Activated T-cell treated with anti-CD3 and anti-CD28 coated beads, Interleukin-2, amount 50 U/mL, for 24 hours (primary cell): ENCODE measurements around the gene SNX24.

Source experiments
- DNase-seq: peaks from one replicate; pipeline ENCODE4 v3.0.0-alpha.2; 2020
- H3K27ac Mint-ChIP-seq: 2 replicates; pipeline ENCODE4 v1.8.0; 2020; ENCODE audit warnings: mild to moderate bottlenecking, mixed read lengths
- H3K27me3 Mint-ChIP-seq: 2 replicates; pipeline ENCODE4 v1.8.0; 2020; ENCODE audit warnings: mixed read lengths
- H3K36me3 Mint-ChIP-seq: 2 replicates; pipeline ENCODE4 v1.8.0; 2020; ENCODE audit warnings: low read depth, mixed read lengths
- H3K4me1 Mint-ChIP-seq: 2 replicates; pipeline ENCODE4 v1.8.0; 2020; ENCODE audit warnings: low read depth, mixed read lengths
- H3K4me3 Mint-ChIP-seq: 2 replicates; pipeline ENCODE4 v1.8.0; 2020; ENCODE audit warnings: mild to moderate bottlenecking, moderate library complexity, mixed read lengths
- H3K9me3 Mint-ChIP-seq: 2 replicates; pipeline ENCODE4 v1.8.0; 2020; ENCODE audit warnings: mixed read lengths

The SNX24 gene, protein sequence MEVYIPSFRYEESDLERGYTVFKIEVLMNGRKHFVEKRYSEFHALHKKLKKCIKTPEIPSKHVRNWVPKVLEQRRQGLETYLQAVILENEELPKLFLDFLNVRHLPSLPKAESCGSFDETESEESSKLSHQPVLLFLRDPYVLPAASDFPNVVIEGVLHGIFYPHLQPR

DNA sequence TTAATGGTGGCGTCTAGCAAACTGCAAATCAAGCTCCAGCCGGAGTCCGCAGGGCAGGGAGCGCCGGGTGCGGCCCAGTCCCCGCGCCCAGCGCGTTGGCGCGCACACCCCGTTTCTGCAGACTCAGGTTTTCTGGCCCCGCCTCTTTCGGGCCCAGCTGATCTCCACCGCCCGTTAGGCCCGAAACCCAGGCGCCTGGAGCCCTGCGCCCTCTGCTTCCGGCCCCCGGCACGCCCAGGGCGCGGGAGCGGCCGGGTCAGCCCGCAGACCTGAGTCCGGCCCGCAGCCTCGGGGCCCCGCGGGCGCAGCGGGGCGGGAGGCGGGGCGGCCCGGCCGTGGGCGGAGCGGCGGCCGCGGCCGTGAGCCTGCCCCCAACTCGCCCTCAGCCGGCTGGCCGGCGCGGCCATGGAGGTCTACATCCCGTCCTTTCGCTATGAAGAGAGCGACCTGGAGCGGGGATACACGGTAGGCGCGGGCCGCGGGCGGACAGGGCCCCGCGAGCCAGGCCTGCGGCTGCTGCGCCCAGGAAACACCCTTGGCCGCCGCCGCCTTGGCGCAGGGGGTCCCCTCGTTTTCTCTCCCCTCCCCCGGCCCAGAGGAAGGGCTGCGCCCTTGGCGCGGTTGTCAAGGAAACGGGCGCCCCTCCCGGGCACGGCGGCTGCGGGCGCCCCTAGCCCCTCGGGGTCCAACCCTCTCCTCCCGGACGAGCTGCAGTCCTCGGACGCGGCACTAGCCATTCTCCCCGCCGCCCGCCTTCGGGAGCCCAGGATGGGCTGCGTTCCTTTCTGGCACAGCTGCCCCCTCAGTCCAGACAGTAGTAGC, at the start of gene SNX24:
SNX24 (plus strand) TSS at position 385 of the 822 bp plus-strand sequence; CDS start at position 406, 21 bp downstream.
- DNase-seq = peak; percentile 81
- H3K27ac Mint-ChIP-seq = peak within 1 kb of the TSS; percentile 76
- peaks cover 26% of the 10 kb centered on the region for H3K4me1 Mint-ChIP-seq
- H3K36me3 Mint-ChIP-seq = no peaks in the 10 kb centered on the region
- H3K4me3 Mint-ChIP-seq = peak within 1 kb of the TSS; percentile 80
- peaks cover 10% of the 10 kb centered on the region for H3K27me3 Mint-ChIP-seq
- no peaks in the 10 kb centered on the region for H3K9me3 Mint-ChIP-seq

GRCh38 chr5:122805481-122805880, 39.9 kb upstream of the SNX24 start:
- DNase-seq = no peak
- H3K4me3 Mint-ChIP-seq = no peak overlapping the region
- no peaks in the 10 kb centered on the region for H3K4me1 Mint-ChIP-seq
- H3K36me3 Mint-ChIP-seq = peaks cover 79% of the 10 kb centered on the region
- no peaks in the 10 kb centered on the region for H3K27me3 Mint-ChIP-seq
- H3K27ac Mint-ChIP-seq = no peak overlapping the region
- no peaks in the 10 kb centered on the region for H3K9me3 Mint-ChIP-seq

GRCh38 chr5:122810405-122810804, 35.0 kb upstream of the SNX24 start:
- Mint-ChIP-seq H3K4me3 (no peak overlapping the region), H3K27me3 (no peaks in the 10 kb centered on the region), H3K27ac (no peak overlapping the region), H3K9me3 (no peaks in the 10 kb centered on the region), H3K4me1 (no peaks in the 10 kb centered on the region), H3K36me3 (peaks cover 57% of the 10 kb centered on the region)
- DNase-seq = no peak

GRCh38 chr5:122815218-122815767, 30.1 kb upstream of the SNX24 start:
- no peaks in the 10 kb centered on the region for H3K4me1 Mint-ChIP-seq
- H3K27me3 Mint-ChIP-seq = no peaks in the 10 kb centered on the region
- no peak overlapping the region for H3K4me3 Mint-ChIP-seq
- DNase-seq = no peak
- peaks cover 46% of the 10 kb centered on the region for H3K36me3 Mint-ChIP-seq
- no peak overlapping the region for H3K27ac Mint-ChIP-seq
- no peaks in the 10 kb centered on the region for H3K9me3 Mint-ChIP-seq

- peaks cover 55% of the 10 kb centered on the region for H3K36me3 Mint-ChIP-seq
- H3K27me3 Mint-ChIP-seq = no peaks in the 10 kb centered on the region
- H3K9me3 Mint-ChIP-seq = no peaks in the 10 kb centered on the region
- H3K27ac Mint-ChIP-seq = no peak overlapping the region
- H3K4me1 Mint-ChIP-seq = no peaks in the 10 kb centered on the region
- no peak for DNase-seq
- H3K4me3 Mint-ChIP-seq = no peak overlapping the region
Observed at GRCh38 chr5:122816756-122817155, 28.7 kb upstream of the SNX24 start.

DNA sequence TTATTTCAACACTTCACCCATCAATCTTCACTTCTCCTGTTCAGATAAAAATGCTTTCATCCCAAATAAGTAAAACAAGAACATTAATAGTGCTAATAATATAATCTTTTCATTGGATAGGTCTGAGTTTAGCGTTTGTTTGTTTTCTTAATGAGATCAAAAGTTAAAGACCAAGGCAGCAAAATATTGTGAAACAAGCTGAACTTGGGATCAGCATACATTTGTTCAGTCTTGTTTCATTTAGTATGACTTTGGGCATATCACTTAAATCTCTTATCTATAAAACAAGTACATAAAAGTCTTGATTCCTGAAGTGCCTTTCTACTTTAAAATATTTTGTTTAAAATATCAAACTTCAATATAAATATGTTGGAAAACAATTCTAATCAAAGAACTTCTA, 13.4 kb upstream of the SNX24 start:
- no peaks in the 10 kb centered on the region for H3K9me3 Mint-ChIP-seq
- H3K27ac Mint-ChIP-seq = no peak overlapping the region
- peaks cover 21% of the 10 kb centered on the region for H3K36me3 Mint-ChIP-seq
- no peaks in the 10 kb centered on the region for H3K27me3 Mint-ChIP-seq
- no peak overlapping the region for H3K4me3 Mint-ChIP-seq
- H3K4me1 Mint-ChIP-seq = no peaks in the 10 kb centered on the region
- no peak for DNase-seq

DNA sequence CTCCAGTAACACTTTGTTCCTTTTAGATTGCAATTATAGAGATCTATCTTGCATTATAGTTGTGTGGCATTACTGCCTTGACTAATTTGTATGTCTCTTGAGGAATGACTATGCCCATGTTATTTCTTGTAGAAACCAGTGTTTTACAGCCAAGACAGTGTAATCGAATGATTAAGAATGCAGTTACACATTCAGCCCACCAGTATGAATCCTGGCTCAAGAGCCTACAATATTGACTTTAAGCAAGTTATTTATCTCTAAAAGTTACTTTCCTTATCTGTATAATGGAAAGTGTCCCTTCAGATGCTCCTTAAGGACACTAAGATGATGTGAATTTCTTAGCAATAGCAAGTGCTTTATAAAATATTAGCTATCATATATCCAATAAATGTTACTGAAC, 9.7 kb upstream of the SNX24 start:
- peaks cover 4% of the 10 kb centered on the region for H3K36me3 Mint-ChIP-seq
- no peak overlapping the region for H3K27ac Mint-ChIP-seq
- DNase-seq = no peak
- H3K9me3 Mint-ChIP-seq = no peaks in the 10 kb centered on the region
- H3K27me3 Mint-ChIP-seq = peaks cover 5% of the 10 kb centered on the region
- H3K4me3 Mint-ChIP-seq = no peak overlapping the region
- H3K4me1 Mint-ChIP-seq = no peaks in the 10 kb centered on the region

DNA sequence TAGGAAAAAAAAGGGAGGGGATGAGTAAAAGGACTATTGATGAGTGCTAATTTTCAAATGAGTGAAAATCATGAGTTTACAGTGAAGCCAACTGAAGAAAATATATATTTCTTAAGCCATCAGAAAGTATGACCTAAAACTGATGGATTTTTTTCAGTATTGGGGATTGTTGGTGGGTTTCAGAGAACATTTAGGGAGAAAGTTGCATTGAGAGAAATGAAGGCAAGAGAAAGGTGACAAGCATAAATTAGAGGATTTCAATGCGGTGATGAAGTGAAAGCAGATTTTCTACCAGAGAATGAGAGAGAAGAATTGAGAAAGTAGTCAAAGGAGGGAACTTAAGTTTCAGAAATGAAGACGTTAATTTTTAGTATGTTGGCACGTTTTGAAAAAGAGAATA, 8.5 kb upstream of the SNX24 start:
- Mint-ChIP-seq H3K4me3 (no peak overlapping the region), H3K36me3 (no peaks in the 10 kb centered on the region), H3K27me3 (peaks cover 6% of the 10 kb centered on the region), H3K9me3 (no peaks in the 10 kb centered on the region), H3K27ac (no peak overlapping the region), H3K4me1 (no peaks in the 10 kb centered on the region)
- no peak for DNase-seq

DNA sequence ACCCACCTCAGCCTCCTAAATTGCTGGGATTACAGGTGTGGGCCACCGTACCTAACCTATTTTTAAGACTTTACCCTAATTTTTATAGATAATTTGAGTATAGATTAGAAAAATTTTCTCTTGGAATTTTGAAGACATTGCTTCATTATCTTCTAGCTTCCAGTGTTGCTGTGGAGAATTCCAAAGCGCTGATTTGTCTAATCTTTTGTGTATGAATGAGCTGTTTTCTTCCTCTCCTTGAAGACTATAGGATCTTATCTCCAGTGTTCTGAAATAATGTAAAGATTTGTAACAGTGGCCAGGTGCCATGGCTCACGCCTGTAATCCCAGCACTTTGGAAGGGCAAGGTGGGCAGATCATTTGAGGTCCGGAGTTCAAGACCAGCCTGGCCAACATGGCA, 5.7 kb upstream of the SNX24 start:
- Mint-ChIP-seq H3K27ac (no peak overlapping the region), H3K4me3 (no peak overlapping the region), H3K36me3 (no peaks in the 10 kb centered on the region), H3K4me1 (peaks cover 9% of the 10 kb centered on the region), H3K27me3 (peaks cover 9% of the 10 kb centered on the region), H3K9me3 (no peaks in the 10 kb centered on the region)
- no peak for DNase-seq

- H3K4me1 Mint-ChIP-seq = peaks cover 22% of the 10 kb centered on the region
- no peaks in the 10 kb centered on the region for H3K36me3 Mint-ChIP-seq
Observed at GRCh38 chr5:122842016-122842580, 3.3 kb upstream of the SNX24 start.

GRCh38 chr5:122844136-122844909, 1.1 kb upstream of the SNX24 start:
- no peak for DNase-seq
- H3K4me3 Mint-ChIP-seq = peak overlapping the region; percentile 80
- peaks cover 23% of the 10 kb centered on the region for H3K4me1 Mint-ChIP-seq
- H3K27ac Mint-ChIP-seq = peak overlapping the region; percentile 76
- peaks cover 13% of the 10 kb centered on the region for H3K27me3 Mint-ChIP-seq
- no peaks in the 10 kb centered on the region for H3K36me3 Mint-ChIP-seq
- H3K9me3 Mint-ChIP-seq = no peaks in the 10 kb centered on the region

More at GRCh38 chr5:122842016-122842580, 3.3 kb upstream of the SNX24 start:
- Mint-ChIP-seq H3K9me3 (no peaks in the 10 kb centered on the region), H3K4me3 (no peak overlapping the region), H3K27me3 (peaks cover 13% of the 10 kb centered on the region), H3K27ac (no peak overlapping the region)
- DNase-seq = no peak

GRCh38 chr5:122844910-122845228, 544 bp upstream of the SNX24 start:
- peak overlapping the region; percentile 80 for H3K4me3 Mint-ChIP-seq
- peak overlapping the region; percentile 76 for H3K27ac Mint-ChIP-seq
- peaks cover 26% of the 10 kb centered on the region for H3K4me1 Mint-ChIP-seq
- peaks cover 13% of the 10 kb centered on the region for H3K27me3 Mint-ChIP-seq
- DNase-seq = no peak
- no peaks in the 10 kb centered on the region for H3K36me3 Mint-ChIP-seq
- no peaks in the 10 kb centered on the region for H3K9me3 Mint-ChIP-seq

- Mint-ChIP-seq H3K4me3 (peak overlapping the region; percentile 69), H3K27ac (peak overlapping the region; percentile 55), H3K4me1 (peaks cover 26% of the 10 kb centered on the region), H3K27me3 (peaks cover 7% of the 10 kb centered on the region), H3K36me3 (no peaks in the 10 kb centered on the region), H3K9me3 (no peaks in the 10 kb centered on the region)
- no peak for DNase-seq
Observed at GRCh38 chr5:122846051-122846550, 688 bp downstream of the SNX24 start.

GRCh38 chr5:122847687-122848081, 2.3 kb downstream of the SNX24 start:
- Mint-ChIP-seq H3K27ac (no peak overlapping the region), H3K27me3 (peaks cover 4% of the 10 kb centered on the region), H3K4me3 (no peak overlapping the region), H3K9me3 (no peaks in the 10 kb centered on the region), H3K36me3 (no peaks in the 10 kb centered on the region), H3K4me1 (peaks cover 26% of the 10 kb centered on the region)
- no peak for DNase-seq
